ENCODE data around the gene REXO1. TPM values are rescaled to one million over a fixed set of nuclear protein-coding genes. Genes with fewer than 3 reads are reported as not detected.

Gene REXO1
- total RNA-seq, 1 experiment from 2014 or later, result 43.0 TPM

GRCh38 chr19:1812426-1813191, 35.7 kb downstream of the REXO1 start:
- no peaks in the 10 kb centered on the region for H3K4me1 ChIP-seq
- no peaks in the 10 kb centered on the region for H3K27me3 Mint-ChIP-seq (ENCODE audit: insufficient read depth, unreplicated experiment)
- peak overlapping the region; percentile 47 for H3K4me3 ChIP-seq (ENCODE audit: low read depth, low read length)
- no peaks in the 10 kb centered on the region; the same call in 1 of the 2 replicates for H3K27me3 ChIP-seq (replicated peaks; ENCODE audit: control insufficient read depth, insufficient read depth, low read length)
- peak overlapping the region; percentile 94 for H3K4me3 Mint-ChIP-seq (ENCODE audit: unreplicated experiment)
- peaks cover 12% of the 10 kb centered on the region for H3K36me3 Mint-ChIP-seq (ENCODE audit: insufficient read depth, unreplicated experiment)
- H3K9me3 ChIP-seq, result no peaks in the 10 kb centered on the region
- TF ChIP-seq, protein P1, sequence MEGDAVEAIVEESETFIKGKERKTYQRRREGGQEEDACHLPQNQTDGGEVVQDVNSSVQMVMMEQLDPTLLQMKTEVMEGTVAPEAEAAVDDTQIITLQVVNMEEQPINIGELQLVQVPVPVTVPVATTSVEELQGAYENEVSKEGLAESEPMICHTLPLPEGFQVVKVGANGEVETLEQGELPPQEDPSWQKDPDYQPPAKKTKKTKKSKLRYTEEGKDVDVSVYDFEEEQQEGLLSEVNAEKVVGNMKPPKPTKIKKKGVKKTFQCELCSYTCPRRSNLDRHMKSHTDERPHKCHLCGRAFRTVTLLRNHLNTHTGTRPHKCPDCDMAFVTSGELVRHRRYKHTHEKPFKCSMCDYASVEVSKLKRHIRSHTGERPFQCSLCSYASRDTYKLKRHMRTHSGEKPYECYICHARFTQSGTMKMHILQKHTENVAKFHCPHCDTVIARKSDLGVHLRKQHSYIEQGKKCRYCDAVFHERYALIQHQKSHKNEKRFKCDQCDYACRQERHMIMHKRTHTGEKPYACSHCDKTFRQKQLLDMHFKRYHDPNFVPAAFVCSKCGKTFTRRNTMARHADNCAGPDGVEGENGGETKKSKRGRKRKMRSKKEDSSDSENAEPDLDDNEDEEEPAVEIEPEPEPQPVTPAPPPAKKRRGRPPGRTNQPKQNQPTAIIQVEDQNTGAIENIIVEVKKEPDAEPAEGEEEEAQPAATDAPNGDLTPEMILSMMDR (IDR thresholded peaks at IDR 0.05; ENCODE audit: insufficient read depth in 1 of 2, low read depth in 1 of 2, low read length in 1 of 2, severe bottlenecking in 1 of 2, unreplicated experiment in 1 of 2), result peak; percentile 54 to 59
- H3K9me3 Mint-ChIP-seq (ENCODE audit: unreplicated experiment), result no peaks in the 10 kb centered on the region
- peak overlapping the region; percentile 55 for H3K27ac Mint-ChIP-seq (ENCODE audit: unreplicated experiment)
- intact Hi-C loops (cut with micrococcal nuclease; ENCODE audit: unreplicated experiment), result loop anchor here (1.0 kb wide), 1 partner anchor 17 kb away; no protein-coding TSS in a partner anchor
- no TSS peak for BruUV-seq (replicated peaks)
- H3K4me1 Mint-ChIP-seq (ENCODE audit: low read depth, unreplicated experiment), result no peaks in the 10 kb centered on the region
- DNase-seq, result peak; percentile 89 to 94
- POLR2A ChIA-PET, result no interaction called here
- CTCF ChIA-PET, result no interaction called here
- H3K36me3 ChIP-seq (ENCODE audit: control insufficient read depth, insufficient read depth, low read length), result no peaks in the 10 kb centered on the region; the same call in 1 of the 2 replicates

DNA sequence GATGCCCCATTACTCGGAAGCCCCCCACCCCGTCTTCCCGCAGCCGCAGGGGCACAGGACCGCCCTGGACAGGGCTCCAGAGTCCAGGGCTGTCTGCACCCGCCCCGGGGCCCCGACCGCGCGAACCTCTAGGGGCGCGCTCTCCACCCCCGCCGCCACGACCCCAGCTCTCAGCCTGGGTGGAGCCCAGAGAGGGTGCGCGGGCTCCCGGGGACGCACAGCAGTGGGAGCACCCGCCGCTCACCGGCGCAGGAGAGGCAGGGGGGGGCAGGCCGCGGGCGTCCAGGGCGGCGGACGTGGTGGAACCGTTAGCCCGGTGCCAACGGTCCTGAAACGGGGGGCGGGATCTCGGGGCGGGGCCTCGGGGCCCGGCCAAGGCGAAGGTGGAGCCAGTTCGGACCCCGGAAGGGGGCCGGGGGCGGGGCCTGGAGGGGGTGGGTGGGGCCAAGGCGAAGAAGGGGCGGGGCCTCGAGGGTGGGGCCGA, 36.3 kb downstream of the REXO1 start, which contains the start of gene ATP8B3:
TSS of gene ATP8B3 (minus strand) at position 335 of the 484 bp plus-strand sequence. CDS start 540 bp downstream, outside the sequence.
- TF ChIP-seq, protein P1 (IDR thresholded peaks at IDR 0.05; ENCODE audit: insufficient read depth in 1 of 2, low read depth in 1 of 2, low read length in 1 of 2, severe bottlenecking in 1 of 2, unreplicated experiment in 1 of 2), result no peak
- Mint-ChIP-seq H3K27me3 (ENCODE audit: insufficient read depth, unreplicated experiment) (no peaks in the 10 kb centered on the region), H3K4me1 (ENCODE audit: low read depth, unreplicated experiment) (no peaks in the 10 kb centered on the region), H3K36me3 (ENCODE audit: insufficient read depth, unreplicated experiment) (peaks cover 12% of the 10 kb centered on the region), H3K27ac (ENCODE audit: unreplicated experiment) (peak within 1 kb of the TSS; percentile 55), H3K9me3 (ENCODE audit: unreplicated experiment) (no peaks in the 10 kb centered on the region), H3K4me3 (ENCODE audit: unreplicated experiment) (peak within 1 kb of the TSS; percentile 94)
- H3K27me3 ChIP-seq (replicated peaks; ENCODE audit: control insufficient read depth, insufficient read depth, low read length), result no peaks in the 10 kb centered on the region; the same call in 1 of the 2 replicates
- H3K4me1 ChIP-seq, result no peaks in the 10 kb centered on the region
- peak within 1 kb of the TSS; percentile 47 for H3K4me3 ChIP-seq (ENCODE audit: low read depth, low read length)
- POLR2A ChIA-PET, result no interaction called here
- no TSS peak for BruUV-seq (replicated peaks)
- DNase-seq, result no peak
- CTCF ChIA-PET, result no interaction called here
- H3K9me3 ChIP-seq, result no peaks in the 10 kb centered on the region
- no peaks in the 10 kb centered on the region for H3K36me3 ChIP-seq (ENCODE audit: control insufficient read depth, insufficient read depth, low read length)
- intact Hi-C loops (cut with micrococcal nuclease; ENCODE audit: unreplicated experiment), result loop anchor here (1.0 kb wide), 1 partner anchor 17 kb away; no protein-coding TSS in a partner anchor

DNA sequence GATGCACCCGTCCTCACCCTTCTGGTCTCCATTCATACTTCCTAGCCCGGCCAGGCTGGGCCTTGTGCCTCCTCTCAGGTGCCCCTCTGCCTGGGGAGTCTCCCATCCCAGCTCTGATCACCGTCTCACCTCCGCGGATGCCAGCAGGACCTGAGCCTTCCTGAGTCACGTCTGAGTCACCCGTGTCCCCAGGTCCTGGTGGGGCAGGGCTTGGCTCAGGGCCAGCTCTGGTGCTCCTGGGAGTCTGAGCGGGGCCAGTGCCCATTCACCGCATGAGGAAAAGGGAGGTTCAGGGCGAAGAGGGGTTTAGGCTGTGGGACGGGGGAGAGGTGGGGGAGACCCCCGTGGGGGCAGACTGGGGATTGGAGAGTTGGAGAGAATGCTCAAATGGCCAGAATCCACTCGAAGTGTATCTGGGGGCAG, 36.8 kb downstream of the REXO1 start:
- H3K27me3 ChIP-seq (replicated peaks; ENCODE audit: control insufficient read depth, insufficient read depth, low read length), result no peaks in the 10 kb centered on the region; the same call in 1 of the 2 replicates
- no peaks in the 10 kb centered on the region for H3K9me3 Mint-ChIP-seq (ENCODE audit: unreplicated experiment)
- ChIA-PET CTCF (no interaction called here), POLR2A (no interaction called here)
- BruUV-seq (replicated peaks), result no TSS peak
- TF ChIP-seq, protein P1 (IDR thresholded peaks at IDR 0.05; ENCODE audit: insufficient read depth in 1 of 2, low read depth in 1 of 2, low read length in 1 of 2, severe bottlenecking in 1 of 2, unreplicated experiment in 1 of 2), result no peak
- peak overlapping the region; percentile 21 for H3K27ac Mint-ChIP-seq (ENCODE audit: unreplicated experiment)
- H3K4me1 ChIP-seq, result no peaks in the 10 kb centered on the region
- no peak overlapping the region for H3K4me3 ChIP-seq (ENCODE audit: low read depth, low read length)
- H3K4me3 Mint-ChIP-seq (ENCODE audit: unreplicated experiment), result peak overlapping the region; percentile 38
- H3K4me1 Mint-ChIP-seq (ENCODE audit: low read depth, unreplicated experiment), result no peaks in the 10 kb centered on the region
- H3K27me3 Mint-ChIP-seq (ENCODE audit: insufficient read depth, unreplicated experiment), result no peaks in the 10 kb centered on the region
- no peaks in the 10 kb centered on the region for H3K9me3 ChIP-seq
- no peaks in the 10 kb centered on the region for H3K36me3 ChIP-seq (ENCODE audit: control insufficient read depth, insufficient read depth, low read length)
- intact Hi-C loops (cut with micrococcal nuclease; ENCODE audit: unreplicated experiment), result no loop called here
- peaks cover 12% of the 10 kb centered on the region for H3K36me3 Mint-ChIP-seq (ENCODE audit: insufficient read depth, unreplicated experiment)
- no peak for DNase-seq
